Stimulated activated CD4-positive, alpha-beta T cell treated with anti-CD3 and anti-CD28 coated beads, Interleukin-2, amount 100 ng/mL, for 24 hours (primary cell): ENCODE measurements around the gene RPL37.
"Not testable (repeated sequence)": the region's sequence is repeated elsewhere in the genome, so short reads cannot be mapped to it uniquely, and the experiment has no call there.

ENCODE experiments used
- DNase-seq, 2 donors: peaks; one replicate each; pipeline ENCODE4 v3.0.0-alpha.2; 2020

The RPL37 gene

GRCh38 chr5:40834849-40835787 is at the start of gene RPL37:
Gene RPL37, minus strand, starts transcription at chr5:40835222. Its CDS starts 37 bp downstream, at chr5:40835185.
- DNase-seq, result peak; percentile 91

GRCh38 chr5:40883051-40883450 is 48.0 kb upstream of the RPL37 start:
- DNase-seq, result not testable (repeated sequence)

- DNase-seq, result no peak
Measured at GRCh38 chr5:40882291-40882690, 47.3 kb upstream of the RPL37 start.

- DNase-seq, result no peak
Measured at GRCh38 chr5:40879163-40879942, 44.3 kb upstream of the RPL37 start.

GRCh38 chr5:40877371-40877988 is 42.5 kb upstream of the RPL37 start:
- peak in 1 of 2 donors; percentile 5 for DNase-seq

- no peak for DNase-seq
Measured at GRCh38 chr5:40875958-40876357, 40.9 kb upstream of the RPL37 start.

- no peak for DNase-seq
Measured at GRCh38 chr5:40873286-40873880, 38.4 kb upstream of the RPL37 start.

- DNase-seq, result not testable (repeated sequence)
Measured at GRCh38 chr5:40872253-40872652, 37.2 kb upstream of the RPL37 start.

GRCh38 chr5:40871177-40871576 is 36.2 kb upstream of the RPL37 start:
- no peak for DNase-seq

GRCh38 chr5:40869384-40869783 is 34.4 kb upstream of the RPL37 start:
- DNase-seq, result no peak

- DNase-seq, result no peak
Measured at GRCh38 chr5:40866844-40867243, 31.8 kb upstream of the RPL37 start.

GRCh38 chr5:40865004-40865403 is 30.0 kb upstream of the RPL37 start:
- DNase-seq, result not testable (repeated sequence)

- DNase-seq, result no peak
Measured at GRCh38 chr5:40860711-40861110, 25.7 kb upstream of the RPL37 start.

GRCh38 chr5:40853632-40854192 is 18.7 kb upstream of the RPL37 start:
- DNase-seq, result no peak

GRCh38 chr5:40847525-40847924 is 12.5 kb upstream of the RPL37 start:
- DNase-seq, result no peak

- DNase-seq, result no peak
Measured at GRCh38 chr5:40846371-40846770, 11.3 kb upstream of the RPL37 start.

GRCh38 chr5:40844565-40844964 is 9.5 kb upstream of the RPL37 start:
- no peak for DNase-seq

- DNase-seq, result no peak
Measured at GRCh38 chr5:40842351-40842750, 7.3 kb upstream of the RPL37 start.

- DNase-seq, result no peak
Measured at GRCh38 chr5:40841068-40841805, 6.2 kb upstream of the RPL37 start, which contains the start of gene CARD6. Gene CARD6, plus strand, starts transcription at chr5:40841367. Its CDS starts 16 bp downstream, at chr5:40841383.

GRCh38 chr5:40838086-40838485 is 3.1 kb upstream of the RPL37 start:
- no peak for DNase-seq

GRCh38 chr5:40834391-40834848 is 602 bp downstream of the RPL37 start:
- DNase-seq, result no peak
